ENCODE data around the gene GLS. TPM values are rescaled to one million over a fixed set of nuclear protein-coding genes. Genes with fewer than 3 reads are reported as not detected.

The GLS gene
- total and polyA plus RNA-seq, 2 of the 13 experiments (the other 11 are each of a cell fraction or from before 2014, with no cell fraction given) = 78.6 to 183 TPM

DNA sequence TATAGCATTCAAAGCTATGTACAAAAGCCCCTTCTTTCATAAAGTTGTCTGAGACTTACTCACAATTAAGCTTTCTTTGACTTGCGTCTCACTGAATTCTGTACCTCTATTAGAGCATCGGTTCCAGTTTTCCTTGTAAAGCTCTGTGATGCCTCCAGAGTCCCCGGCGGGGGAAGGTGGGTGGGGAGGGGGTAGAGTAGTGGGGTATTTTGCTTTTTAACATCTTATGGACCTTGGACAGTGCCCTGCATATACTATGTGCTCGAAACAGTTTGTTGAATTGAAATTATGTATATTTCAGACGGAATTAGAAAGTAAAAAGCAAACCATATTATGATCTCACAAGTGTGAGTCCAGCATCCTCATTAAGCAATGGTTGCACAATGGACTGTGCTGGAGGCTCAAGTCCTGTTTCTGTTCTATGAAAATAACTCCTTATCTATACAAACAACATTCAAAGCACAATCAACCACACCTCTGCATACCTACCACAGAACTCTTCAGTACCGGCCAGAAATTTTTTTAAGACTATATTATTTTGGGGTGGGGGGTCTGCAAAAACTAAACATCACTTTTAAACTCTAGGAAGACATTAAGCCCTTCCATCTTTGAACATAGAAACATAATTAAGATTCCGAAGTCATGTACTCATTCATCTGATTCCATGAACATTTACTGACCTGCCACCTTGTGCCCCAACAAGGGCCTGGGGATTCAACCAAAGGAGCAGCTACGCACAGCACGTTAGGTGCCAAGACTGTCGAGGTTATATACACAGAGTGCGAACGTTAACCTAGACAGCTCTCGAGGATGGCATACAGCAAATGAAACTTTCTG is 132.4 kb downstream of the GLS start (continued):
- TF ChIP-seq BCL6 (CRISPR knock-in tag; IDR thresholded peaks at IDR 0.05) = no peak
- no peak for TF ChIP-seq CHD2 (IDR thresholded peaks at IDR 0.05; ENCODE audit: low read depth, low read length)
- no peak for TF ChIP-seq BHLHE40 (IDR thresholded peaks at IDR 0.05; ENCODE audit: low read length)
- no peak for TF ChIP-seq PITX1 (CRISPR knock-in tag; IDR thresholded peaks at IDR 0.05)
- TF ChIP-seq MXI1 (IDR thresholded peaks at IDR 0.05; ENCODE audit: borderline replicate concordance, low read depth, low read length) = no peak
- no peak for TF ChIP-seq FOSL2 (CRISPR knock-in tag; IDR thresholded peaks at IDR 0.05)
- no peak for TF ChIP-seq NR2F2 (IDR thresholded peaks at IDR 0.05; ENCODE audit: borderline replicate concordance, low read depth)
- 0 out of 2 replicates have a peak, but pooled peaks have one; percentile 15 for TF ChIP-seq CREM (IDR thresholded peaks at IDR 0.05)
- TF ChIP-seq CREM (CRISPR knock-in tag; IDR thresholded peaks at IDR 0.05) = no peak
- no peak for TF ChIP-seq SNAPC5 (CRISPR knock-in tag; IDR thresholded peaks at IDR 0.05; ENCODE audit: borderline replicate concordance)
- no peak for TF ChIP-seq KDM5B (CRISPR knock-in tag; IDR thresholded peaks at IDR 0.05; ENCODE audit: borderline replicate concordance)
- TF ChIP-seq SETDB1 (CRISPR knock-in tag; IDR thresholded peaks at IDR 0.05; ENCODE audit: borderline replicate concordance) = 0 out of 2 replicates have a peak, but pooled peaks have one; percentile 74
- TF ChIP-seq EP300 (IDR thresholded peaks at IDR 0.05; ENCODE audit: low read depth in 2 of 2, low read length in 2 of 2) = no peak
- no peak for TF ChIP-seq EP300 (CRISPR knock-in tag; IDR thresholded peaks at IDR 0.05; ENCODE audit: borderline replicate concordance)
- TF ChIP-seq ZBTB20 (CRISPR knock-in tag; IDR thresholded peaks at IDR 0.05; ENCODE audit: borderline replicate concordance, low read depth) = no peak
- no peak for TF ChIP-seq ZNF75D (CRISPR knock-in tag; IDR thresholded peaks at IDR 0.05; ENCODE audit: borderline replicate concordance)
- TF ChIP-seq ZFP36L1 (CRISPR knock-in tag; IDR thresholded peaks at IDR 0.05) = no peak
- TF ChIP-seq POLR2G (IDR thresholded peaks at IDR 0.05; ENCODE audit: low read depth, low read length) = no peak
- TF ChIP-seq, protein P1, sequence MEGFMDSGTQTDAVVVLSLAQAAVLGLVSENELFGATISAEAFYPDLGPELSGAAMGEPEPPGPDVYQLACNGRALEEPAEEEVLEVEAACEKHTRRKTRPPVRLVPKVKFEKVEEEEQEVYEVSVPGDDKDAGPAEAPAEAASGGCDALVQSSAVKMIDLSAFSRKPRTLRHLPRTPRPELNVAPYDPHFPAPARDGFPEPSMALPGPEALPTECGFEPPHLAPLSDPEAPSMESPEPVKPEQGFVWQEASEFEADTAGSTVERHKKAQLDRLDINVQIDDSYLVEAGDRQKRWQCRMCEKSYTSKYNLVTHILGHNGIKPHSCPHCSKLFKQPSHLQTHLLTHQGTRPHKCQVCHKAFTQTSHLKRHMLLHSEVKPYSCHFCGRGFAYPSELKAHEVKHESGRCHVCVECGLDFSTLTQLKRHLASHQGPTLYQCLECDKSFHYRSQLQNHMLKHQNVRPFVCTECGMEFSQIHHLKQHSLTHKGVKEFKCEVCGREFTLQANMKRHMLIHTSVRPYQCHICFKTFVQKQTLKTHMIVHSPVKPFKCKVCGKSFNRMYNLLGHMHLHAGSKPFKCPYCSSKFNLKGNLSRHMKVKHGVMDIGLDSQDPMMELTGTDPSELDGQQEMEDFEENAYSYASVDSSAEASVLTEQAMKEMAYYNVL (CRISPR knock-in tag; IDR thresholded peaks at IDR 0.05; ENCODE audit: borderline replicate concordance) = no peak
- no peak for TF ChIP-seq ZNF512B (CRISPR knock-in tag; IDR thresholded peaks at IDR 0.05; ENCODE audit: borderline replicate concordance)
- TF ChIP-seq ZNF234 (CRISPR knock-in tag; conservative IDR thresholded peaks at IDR 0.05) = no peak
- TF ChIP-seq CEBPG (CRISPR knock-in tag; IDR thresholded peaks at IDR 0.05) = peak; percentile 89
- TF ChIP-seq JDP2 (CRISPR knock-in tag; IDR thresholded peaks at IDR 0.05; ENCODE audit: borderline replicate concordance) = no peak
- TF ChIP-seq ZNF615 (CRISPR knock-in tag; IDR thresholded peaks at IDR 0.05; ENCODE audit: borderline replicate concordance) = no peak

Data from HepG2 (cell line).